ENCODE results near the gene PCNT.
"Not testable (repeated sequence)": the region's sequence is repeated elsewhere in the genome, so short reads cannot be mapped to it uniquely, and the experiment has no call there.

The PCNT gene

DNA sequence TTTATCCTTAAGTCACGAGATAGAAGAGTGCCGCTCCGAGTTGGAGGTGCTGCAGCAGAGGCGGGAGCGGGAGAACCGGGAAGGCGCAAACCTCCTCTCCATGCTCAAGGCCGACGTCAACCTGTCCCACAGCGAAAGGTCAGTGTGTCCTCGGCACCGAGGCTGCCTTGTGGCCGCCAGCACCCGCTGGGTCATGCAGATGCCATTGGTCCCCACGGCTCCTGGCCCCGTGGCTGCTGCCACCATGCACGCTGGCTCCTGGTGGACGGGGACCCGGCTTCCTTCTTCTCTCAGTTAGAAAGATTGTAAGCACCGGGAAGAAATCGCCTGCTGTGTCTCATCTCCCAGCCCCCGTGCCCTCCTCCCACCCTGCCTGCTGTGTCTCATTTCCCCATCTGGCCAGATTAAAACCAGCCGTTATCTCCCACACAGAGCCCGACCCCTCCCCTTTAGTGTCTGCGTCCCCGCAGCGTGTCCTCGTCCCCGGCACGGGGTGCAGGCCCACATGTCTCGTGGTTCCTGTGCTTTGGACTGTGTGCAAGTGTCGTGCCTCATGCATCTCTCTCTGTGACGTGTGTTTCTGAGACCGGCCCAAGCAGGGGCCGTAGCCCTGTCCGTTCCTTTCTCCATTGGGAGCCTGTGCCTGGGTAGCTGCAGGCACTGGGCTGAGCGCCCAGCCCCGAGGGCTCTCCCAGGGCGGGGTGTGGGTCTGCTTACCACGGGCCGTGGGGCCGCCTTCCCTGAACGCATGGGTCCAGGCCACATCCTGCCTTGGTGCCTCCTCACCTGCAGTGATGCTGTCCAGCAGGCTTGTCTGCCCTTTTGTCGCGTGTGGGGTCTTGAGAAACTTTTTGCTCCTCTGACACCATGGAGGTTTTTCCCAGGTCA lies 62.1 kb downstream of the PCNT start:
- DNase-seq, result no peak

DNA sequence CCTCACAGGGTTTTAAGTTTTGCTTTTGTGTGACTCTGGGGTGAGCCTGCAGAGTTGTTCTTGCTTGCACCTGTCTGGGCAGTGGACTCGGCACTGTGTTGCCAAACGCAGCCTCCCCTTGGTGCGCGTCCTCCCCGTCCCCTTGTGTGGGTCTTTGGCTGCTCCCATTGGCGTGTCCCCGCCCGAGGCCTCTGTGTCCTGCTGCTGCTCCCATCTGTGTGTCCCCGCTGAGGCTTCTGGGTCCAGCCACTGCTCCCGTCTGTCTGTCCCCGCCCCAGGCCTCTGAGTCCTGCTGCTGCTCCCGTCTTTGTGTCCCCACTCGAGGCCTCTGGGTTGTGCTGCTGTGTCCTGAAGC lies 62.8 kb downstream of the PCNT start:
- DNase-seq, result no peak

DNA sequence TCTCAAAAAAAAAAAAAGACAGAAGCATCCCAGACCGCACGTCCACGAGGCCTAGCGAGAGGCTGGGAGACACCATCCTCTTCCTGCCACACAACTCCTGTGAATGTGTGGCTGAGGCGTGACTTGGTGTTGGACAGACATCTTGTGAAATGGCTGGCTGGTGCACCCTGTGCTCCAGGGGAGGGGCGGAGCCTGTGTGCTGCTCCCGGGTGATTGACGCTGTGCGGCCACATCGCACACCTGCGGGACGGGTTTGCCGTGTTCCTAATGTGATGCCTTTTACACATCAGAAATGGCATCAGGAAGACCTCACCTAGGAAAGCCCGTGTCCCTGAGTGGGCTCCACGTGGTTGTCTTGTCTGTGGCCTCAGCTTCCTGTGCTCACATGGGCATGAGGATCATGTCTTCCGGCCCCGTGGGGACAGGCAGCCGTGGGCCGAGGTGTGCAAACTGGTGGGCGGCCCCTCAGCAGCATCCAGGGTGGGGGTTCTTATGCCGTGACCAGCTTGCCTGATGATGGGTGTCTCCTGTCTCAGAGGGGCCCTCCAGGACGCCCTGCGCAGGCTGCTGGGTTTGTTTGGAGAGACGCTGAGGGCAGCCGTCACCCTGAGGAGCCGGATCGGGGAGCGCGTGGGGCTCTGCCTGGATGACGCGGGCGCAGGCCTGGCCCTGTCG lies 64.4 kb downstream of the PCNT start:
- no peak for DNase-seq

DNA sequence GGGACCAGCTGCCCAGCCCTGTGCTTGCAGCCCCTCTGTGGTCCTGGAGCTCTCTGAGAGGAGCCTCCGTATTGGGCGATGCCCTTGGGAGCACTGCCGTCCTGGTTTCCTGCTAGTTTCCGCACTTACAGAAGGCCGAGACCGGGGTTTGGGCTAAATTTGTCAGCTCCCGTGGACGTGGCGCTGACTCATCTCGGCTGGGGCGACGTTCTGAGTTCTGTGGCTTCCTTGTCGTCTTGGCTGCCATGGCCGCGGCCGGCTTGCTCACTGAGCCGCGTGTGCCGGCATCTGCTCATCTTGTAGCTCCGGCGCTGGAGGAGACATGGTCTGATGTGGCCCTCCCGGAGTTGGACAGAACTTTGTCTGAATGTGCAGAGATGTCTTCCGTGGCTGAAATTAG lies 64.9 kb downstream of the PCNT start:
- no peak for DNase-seq

DNA sequence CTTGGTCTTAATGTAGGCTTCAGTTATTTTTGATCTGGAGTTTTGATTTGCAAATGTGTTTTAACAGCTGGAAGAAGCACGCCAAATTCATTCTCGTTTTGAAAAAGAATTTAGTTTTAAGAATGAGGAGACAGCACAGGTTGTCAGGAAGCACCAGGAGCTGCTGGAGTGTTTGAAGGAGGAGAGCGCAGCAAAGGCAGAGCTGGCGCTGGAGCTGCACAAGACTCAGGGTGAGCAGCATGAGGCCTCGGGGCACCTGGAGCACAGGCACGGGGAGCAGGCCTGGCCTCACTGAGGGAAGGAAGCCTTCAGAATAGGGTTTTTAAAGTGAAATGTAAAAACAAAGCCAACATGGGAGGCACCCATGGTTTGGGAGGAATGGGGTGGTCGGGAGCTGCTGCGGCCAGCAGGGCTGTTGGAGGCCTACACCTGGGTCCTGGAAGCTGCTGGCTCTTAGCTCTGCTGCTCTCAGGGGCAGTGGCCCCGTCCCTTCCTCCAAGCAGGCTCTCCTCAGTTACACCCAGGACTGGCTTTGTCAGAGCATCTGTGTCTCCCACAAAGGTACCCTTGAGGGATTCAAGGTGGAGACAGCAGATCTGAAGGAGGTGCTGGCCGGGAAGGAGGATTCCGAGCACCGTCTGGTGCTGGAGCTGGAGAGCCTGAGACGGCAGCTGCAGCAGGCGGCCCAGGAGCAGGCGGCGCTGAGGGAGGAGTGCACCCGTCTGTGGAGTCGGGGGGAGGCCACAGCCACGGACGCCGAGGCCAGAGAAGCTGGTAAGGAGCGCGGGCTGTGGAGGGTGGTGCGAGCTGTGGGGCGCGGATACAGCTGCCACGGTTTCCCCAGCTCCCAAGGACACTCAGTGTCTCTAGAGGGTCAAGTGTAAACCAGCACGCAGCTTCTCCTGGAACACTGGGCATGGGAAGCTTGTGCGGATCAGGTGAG lies 66.9 kb downstream of the PCNT start:
- DNase-seq, result no peak

DNA sequence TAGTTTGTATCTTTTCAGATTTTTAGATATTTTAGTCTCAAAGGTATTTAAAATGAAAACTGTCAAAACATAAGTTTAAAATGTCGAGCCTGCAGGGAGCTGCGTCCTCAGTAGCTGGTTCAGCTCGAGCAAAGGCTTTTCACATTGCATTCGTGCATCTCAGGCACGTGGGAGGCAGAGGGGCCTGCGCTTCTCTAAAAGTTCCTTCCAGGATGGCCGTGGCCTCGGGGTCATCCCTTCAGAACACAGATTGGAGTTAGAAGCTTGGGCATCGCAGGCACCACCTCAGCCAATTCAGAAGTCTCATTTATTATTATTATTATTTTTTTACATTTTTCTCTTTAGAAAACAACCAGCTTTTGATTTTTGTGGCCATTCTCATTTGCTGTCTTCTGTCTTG lies 67.8 kb downstream of the PCNT start:
- DNase-seq, result no peak

DNA sequence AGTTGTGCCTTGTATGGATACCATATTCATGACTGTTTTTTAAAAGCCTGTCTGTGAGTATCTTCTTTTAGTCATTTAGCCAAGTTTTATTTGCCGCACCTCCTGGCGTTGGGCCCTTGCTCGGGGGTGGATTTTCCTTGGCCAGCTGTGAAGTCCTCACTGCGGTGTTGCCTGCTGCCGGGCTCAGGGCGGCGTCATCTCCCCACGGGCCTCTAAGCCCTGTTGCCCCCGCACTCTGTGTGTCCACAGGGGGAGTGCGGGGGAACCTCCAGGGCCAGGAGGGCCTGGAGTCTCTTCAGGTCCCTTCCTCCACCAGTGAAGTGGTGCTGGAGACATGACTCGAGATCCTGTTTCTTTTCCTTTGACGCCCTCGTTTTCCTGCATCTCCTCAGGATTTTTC lies 69.0 kb downstream of the PCNT start:
- DNase-seq, result no peak

DNA sequence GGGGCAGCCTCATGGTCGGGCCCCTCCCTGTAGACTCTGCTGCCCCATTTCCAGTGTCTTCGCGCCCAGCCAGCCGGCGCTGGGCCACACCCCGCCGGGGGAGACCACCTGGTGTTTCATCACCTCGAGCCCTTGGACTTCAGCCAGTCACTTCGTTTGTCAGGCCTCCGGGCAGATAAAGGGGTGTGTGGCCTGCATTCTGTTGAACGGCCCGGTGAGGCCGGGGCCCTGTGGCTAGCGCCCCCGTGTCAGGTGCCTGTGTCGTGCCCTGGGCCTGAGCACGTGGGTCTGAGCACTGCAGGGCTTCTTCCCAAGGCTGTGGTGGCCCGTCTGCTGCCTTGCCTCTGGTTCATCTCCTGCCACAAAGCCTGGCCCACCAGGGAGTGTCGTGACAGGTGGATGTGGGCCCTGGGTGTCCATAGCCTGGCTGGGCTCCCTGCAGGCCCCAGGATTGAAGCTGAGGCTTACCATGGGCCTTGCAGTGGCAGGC lies 69.5 kb downstream of the PCNT start:
- DNase-seq, result no peak

DNA sequence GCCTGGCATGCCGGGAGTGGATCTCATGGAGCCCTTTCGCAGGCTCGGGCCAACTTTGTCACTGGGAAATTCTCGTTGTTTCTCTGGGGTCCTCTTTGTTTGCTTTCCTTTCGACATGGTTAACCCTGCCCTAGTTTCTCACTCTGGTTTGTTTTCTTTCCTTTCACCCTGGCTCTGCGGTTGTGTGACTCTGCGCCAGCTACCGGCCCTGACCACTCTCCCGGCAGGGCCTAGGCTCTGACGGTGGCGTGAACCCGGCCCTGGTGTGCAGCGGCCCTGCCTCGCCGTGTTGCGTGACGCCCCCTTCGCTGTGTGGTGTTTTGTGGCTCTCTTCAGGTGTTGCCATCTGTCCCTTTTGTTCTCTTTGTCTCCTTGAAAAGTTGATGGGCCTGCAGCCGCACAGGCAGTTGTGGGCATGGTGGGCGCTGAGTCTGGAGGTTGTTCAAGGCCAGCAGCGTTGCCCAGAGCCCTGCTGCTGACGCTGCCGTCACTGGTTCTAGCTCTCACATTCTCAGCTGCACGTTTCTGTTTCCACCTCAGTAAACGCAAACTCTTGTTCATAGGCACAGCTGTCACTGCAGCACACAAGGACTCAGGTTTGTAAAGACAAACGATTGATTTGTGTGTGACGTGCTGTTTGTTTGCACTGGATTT lies 70.1 kb downstream of the PCNT start:
- no peak for DNase-seq

DNA sequence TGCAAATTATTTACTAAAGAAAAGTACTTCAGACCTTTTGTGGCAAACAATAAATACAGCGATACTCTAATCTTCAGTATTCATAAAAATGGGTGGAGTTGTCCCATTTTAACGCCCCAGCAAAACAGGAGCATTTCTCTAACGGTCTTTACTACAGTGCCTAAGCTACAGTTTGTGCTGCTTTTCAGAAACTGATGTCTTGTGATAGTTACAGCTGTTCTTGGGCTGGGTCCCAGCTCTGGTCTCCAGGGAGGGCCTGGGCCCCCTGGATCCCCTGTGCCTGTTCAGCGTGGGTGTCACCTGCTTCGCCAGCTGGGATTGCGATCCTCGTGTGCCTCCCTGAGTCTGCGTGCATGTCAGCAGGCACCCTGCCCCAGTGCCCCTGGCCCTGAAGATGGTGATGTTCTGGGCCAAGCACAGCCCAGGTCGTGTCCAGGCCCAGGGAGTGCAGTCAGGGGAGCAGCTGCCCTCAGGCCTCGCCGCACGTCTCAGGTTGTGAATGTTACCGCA lies 70.7 kb downstream of the PCNT start:
- no peak for DNase-seq

DNA sequence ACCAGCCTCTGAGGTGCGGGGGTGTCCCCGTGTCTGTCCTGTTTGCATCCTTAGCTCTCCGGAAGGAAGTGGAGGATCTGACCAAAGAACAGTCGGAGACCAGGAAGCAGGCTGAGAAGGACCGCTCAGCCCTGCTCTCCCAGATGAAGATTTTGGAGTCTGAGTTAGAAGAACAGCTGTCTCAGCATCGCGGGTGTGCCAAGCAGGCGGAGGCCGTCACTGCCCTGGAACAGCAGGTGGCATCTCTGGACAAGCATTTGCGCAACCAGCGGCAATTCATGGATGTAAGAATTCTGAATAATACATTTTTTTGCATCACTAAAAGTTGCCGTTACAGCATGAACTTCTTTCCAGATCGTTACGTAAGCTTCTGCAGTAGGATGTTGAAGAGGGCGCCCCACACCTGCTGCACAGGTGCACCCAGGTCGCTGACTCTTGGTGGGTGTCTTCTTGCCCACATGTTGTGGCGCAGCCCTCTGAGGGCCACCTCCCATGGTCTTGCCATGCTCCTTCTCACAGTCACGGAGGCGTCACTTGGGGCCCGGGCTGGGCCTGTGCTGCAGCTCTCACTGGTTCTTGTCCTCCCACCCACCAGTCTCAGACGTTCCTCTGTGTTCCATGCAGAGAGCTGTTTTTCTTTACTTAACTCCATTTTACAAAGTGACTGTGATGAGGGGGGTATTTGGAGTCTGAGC lies 73.4 kb downstream of the PCNT start:
- DNase-seq, result no peak

DNA sequence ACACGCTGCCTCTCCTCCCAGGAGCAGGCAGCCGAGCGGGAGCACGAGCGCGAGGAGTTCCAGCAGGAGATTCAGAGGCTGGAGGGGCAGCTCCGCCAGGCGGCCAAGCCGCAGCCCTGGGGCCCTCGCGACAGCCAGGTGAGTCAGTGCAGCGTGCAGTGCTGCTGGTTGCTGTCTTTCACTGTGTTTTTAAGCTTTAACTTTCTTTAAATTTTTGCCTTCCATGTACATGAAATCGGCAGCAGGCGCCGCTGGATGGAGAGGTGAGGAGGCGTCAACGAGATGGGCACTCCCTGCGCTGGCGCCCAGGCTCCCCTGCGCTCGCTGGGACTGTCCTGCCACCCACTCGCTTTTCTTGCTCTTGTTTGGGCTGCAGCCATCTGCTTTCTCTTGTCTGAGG lies 74.0 kb downstream of the PCNT start:
- no peak for DNase-seq

DNA sequence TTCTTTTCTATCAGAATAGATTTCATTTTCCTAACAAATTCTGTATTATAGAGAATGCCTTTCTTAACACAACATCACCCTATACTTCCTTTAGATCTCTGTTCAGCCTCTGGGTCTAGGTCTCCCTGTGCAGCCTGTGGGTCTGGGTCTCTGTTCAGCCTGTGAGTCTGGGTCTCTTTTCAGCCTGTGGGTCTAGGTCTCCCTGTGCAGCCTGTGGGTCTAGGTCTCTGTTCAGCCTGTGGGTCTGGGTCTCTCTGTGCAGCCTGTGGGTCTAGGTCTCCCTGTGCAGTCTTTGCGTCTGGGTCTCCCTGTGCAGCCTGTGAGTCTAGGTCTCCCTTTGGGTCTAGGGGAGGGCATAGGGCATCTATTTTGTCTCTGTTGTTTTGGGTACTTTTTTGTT lies 75.2 kb downstream of the PCNT start:
- no peak for DNase-seq

DNA sequence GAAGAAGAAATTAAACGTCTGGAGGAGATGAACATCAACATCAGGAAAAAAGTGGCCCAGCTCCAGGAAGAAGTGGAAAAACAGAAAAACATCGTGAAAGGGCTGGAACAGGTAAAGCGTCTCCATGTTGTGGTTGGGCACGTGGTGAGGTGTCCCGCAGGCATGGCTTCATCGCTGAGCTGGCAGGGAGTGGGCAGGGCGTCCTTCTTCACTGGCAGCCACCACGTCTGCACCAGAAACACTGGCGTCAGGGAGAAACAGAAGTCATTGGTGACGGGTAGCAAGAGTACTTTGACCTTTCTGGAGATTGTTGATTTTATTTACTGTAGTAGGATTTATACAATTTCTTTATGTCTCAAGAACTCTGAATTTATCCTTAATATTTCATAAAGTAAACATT lies 75.7 kb downstream of the PCNT start:
- no peak for DNase-seq

DNA sequence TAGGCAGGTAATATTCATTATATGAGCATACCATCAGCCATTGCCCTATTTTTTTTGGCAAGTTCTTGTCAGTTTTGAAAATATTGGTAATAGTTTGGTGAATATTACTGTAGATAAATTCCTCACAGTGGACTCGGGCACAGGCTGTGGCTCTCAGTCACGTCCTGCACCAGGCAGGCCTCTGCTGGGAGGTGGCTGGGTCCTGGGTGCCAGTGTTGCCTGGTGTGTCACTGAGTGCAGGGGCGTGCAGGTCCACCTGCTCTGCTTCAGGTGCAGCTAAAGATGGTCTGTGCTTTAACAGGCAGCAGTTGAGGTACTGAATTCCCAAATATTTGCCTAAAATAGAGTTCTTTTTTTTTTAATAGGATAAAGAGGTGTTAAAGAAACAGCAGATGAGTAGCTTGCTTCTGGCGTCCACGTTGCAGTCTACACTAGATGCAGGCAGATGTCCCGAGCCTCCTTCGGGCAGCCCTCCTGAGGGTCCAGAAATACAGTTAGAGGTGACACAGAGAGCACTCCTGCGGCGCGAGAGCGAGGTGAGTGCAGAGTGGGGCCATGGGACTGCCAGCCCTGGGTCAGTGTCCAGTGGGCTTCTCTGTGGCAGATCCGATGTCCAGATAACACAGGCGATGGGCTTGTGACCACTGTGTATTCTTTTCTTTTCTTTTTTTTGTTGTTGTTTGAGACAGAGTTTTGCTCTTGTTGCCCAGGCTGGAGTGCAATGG lies 77.4 kb downstream of the PCNT start:
- DNase-seq, result no peak

DNA sequence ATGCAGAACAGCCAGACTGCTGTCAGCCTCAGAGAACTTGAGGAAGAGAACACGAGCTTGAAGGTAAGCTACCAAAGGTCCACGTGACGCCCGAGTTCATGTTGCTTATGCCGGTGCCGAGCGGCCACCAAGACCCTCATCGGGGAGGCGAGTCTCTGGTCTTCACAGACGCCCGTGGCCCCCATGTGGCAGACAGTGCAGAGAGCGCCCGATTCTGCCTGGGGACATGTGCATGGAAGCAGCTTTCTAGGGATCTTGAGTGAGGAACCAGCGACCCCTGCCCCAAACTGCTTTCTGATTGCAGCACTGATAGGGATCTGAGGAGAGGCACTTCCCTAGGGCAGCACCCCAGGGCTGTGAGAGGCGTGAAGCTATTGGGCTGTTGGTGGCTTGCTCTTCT lies 78.5 kb downstream of the PCNT start:
- DNase-seq, result no peak

DNA sequence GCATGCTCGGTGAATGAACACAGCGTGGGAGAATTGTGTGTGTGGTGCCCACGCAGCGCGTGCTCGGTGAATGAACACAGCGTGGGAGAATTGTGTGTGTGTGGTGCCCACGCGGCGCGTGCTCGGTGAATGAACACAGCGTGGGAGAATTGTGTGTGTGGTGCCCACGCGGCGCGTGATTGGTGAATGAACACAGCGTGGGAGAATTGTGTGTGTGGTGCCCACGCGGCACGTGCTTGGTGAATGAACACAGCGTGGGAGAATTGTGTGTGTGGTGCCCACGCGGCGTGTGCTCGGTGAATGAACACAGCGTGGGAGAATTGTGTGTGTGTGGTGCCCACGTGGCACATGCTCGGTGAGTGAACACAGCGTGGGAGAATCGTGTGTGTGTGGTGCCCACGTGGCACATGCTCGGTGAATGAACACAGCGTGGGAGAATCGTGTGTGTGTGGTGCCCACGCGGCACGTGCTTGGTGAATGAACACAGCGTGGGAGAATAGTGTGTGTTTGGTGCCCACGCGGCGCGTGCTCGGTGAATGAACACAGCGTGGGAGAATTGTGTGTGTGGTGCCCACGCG lies 79.4 kb downstream of the PCNT start:
- DNase-seq, result not testable (repeated sequence)

DNA sequence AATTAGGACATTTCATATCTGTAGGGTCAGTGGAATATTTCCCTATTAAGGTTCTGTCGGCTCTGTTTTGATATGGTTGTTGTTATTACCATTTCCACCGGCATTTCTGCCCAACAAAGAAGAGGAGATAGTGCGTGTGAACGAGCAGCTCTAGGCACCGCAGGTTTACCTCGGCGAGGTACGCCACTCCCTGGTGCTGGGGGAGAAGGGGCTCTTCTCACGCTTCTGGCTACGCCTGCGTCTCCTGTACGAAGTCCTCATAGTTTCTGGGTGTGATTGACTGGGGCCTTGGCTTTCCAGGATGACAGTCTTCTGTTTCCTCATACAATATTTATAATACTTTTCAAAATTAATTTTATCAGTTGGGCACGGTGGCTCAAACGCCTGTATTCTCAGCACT lies 80.3 kb downstream of the PCNT start:
- no peak for DNase-seq

DNA sequence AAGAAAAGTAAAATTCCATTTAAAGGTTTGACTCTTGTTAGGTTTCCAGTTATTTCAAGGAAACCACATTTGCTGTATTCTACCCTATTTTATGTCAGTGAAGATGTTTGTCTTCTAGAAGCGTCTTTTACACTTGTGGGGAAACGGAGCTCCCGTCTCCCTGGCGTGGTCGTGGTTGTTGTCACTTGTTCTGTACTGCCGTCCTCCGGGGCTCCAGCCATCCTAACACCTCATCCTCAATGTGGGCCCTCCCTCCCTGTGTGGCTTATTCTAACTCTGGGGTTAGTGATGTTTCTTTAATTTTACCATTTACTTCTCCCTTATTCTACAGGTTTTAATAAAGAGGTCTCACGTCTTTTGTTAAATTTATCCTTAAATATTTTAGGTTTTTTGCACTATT lies 82.0 kb downstream of the PCNT start:
- DNase-seq, result no peak

DNA sequence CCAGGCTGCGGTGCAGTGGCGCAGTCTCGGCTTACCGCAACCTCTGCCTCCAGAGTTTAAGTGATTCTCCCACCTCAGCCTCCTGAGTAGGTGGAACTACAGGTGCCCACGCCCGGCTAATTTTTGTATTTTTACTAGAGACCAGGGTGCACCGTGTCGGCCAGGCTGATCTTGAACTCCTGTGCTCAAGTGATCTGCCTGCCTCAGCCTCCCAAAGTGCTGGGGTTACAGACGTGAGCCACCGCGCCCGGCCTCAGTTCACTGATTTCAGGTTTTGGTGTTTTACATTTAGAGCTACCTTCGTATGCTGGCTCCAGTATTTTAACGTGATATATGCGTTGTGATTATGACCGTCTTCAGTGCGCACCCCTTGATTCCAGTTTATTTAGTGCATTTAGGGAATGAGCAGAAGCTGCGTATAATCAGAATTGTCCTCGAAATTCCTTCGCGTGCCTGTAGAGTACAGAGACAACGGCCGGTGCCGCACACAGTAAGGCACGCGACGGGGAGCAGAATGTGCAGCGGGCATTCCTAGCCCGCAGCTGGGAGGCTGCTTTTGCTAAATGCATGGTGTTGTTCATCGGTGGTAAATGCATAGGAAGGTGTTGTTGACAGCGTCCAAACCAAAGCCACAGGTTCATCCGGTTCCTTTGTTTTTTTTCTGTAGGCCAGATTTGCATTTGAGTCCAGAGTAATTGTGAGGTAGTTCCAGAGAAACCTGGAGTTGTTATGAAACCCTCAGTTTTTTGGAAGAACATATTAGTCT lies 85.9 kb downstream of the PCNT start:
- DNase-seq, result no peak
